SKM-1 (cell line): ENCODE data around the gene NTHL1.

Experiments
- DNase-seq: peaks from one replicate; lab custom pipeline; 2025; ENCODE audit not compliant: unreplicated experiment; lab: John Stamatoyannopoulos, UW

The NTHL1 gene

GRCh38 chr16:2031081-2031577 lies 16.5 kb downstream of the NTHL1 start:
- no peak for DNase-seq

- DNase-seq, result no peak
Observed at GRCh38 chr16:2030036-2030435, 17.6 kb downstream of the NTHL1 start.

- DNase-seq, result no peak
Observed at GRCh38 chr16:2029350-2029749, 18.3 kb downstream of the NTHL1 start.

GRCh38 chr16:2028620-2029220 lies 18.9 kb downstream of the NTHL1 start:
- no peak for DNase-seq

GRCh38 chr16:2028146-2028545 lies 19.5 kb downstream of the NTHL1 start:
- DNase-seq, result no peak

- DNase-seq, result no peak
Observed at GRCh38 chr16:2027024-2028010, 20.3 kb downstream of the NTHL1 start.

- DNase-seq, result no peak
Observed at GRCh38 chr16:2026461-2027023, 21.1 kb downstream of the NTHL1 start, which contains the start of gene NHERF2. Gene NHERF2 (plus strand): TSS chr16:2026902. CDS start chr16:2027006, 104 bp downstream.

GRCh38 chr16:2025878-2026460 lies 21.7 kb downstream of the NTHL1 start:
- no peak for DNase-seq

- DNase-seq, result no peak
Observed at GRCh38 chr16:2025251-2025650, 22.4 kb downstream of the NTHL1 start.

GRCh38 chr16:2024032-2024420 lies 23.6 kb downstream of the NTHL1 start:
- DNase-seq, result no peak

- peak; percentile 65 for DNase-seq
Observed at GRCh38 chr16:2023092-2024031, 24.3 kb downstream of the NTHL1 start.

GRCh38 chr16:2022723-2023091 lies 24.9 kb downstream of the NTHL1 start:
- no peak for DNase-seq

GRCh38 chr16:2019921-2020831 lies 27.5 kb downstream of the NTHL1 start:
- no peak for DNase-seq

GRCh38 chr16:2019518-2019920 lies 28.1 kb downstream of the NTHL1 start, which contains the start of gene NPW:
Gene NPW (plus strand): TSS chr16:2019785.
- no peak for DNase-seq

GRCh38 chr16:2016407-2016922 lies 31.2 kb downstream of the NTHL1 start:
- no peak for DNase-seq

- DNase-seq, result no peak
Observed at GRCh38 chr16:2015947-2016208, 31.8 kb downstream of the NTHL1 start.

- no peak for DNase-seq
Observed at GRCh38 chr16:2015117-2015946, 32.3 kb downstream of the NTHL1 start.

- no peak for DNase-seq
Observed at GRCh38 chr16:2013527-2013926, 34.1 kb downstream of the NTHL1 start.
